ENCODE data around the gene UST.
A peak's percentile ranks its signal among the peaks of the same experiment; 100 is the strongest.

Gene UST

DNA sequence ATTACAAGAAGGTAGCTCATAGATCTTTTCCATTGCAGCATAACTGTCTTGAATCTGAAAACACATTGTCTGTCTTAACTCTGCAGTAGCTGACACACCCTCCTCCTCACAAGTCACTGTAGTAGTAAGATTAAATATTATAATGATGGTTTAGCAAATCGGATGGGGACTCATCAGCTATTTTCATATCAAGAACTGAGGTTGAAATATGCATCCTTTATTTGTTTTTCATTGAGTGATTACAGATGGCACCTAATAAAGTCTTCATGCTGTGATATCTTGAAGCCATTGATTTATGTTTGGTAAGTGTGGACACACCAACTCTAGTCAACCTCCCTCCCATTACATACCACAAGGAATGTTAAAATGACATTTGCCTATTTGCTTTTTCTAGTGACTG, 303.3 kb downstream of the UST start:
- H3K79me2 ChIP-seq (ENCODE audit: control insufficient read depth, low read length): no peaks in the 10 kb centered on the region
- H3K4me3 ChIP-seq (ENCODE audit: low read length): no peak overlapping the region
- no peaks in the 10 kb centered on the region for H3K9me3 ChIP-seq (ENCODE audit: control insufficient read depth, insufficient read depth, low read length)
- H3K27me3 ChIP-seq (ENCODE audit: control insufficient read depth, low read length): peaks cover 6% of the 10 kb centered on the region
- H3K4me1 ChIP-seq (ENCODE audit: control insufficient read depth, low read length): peaks cover 42% of the 10 kb centered on the region
- H3K27ac ChIP-seq (ENCODE audit: low read depth, low read length): no peak overlapping the region
- H4K20me1 ChIP-seq (ENCODE audit: control insufficient read depth, insufficient read depth, low read depth, low read length): no peaks in the 10 kb centered on the region
- H3F3A ChIP-seq (ENCODE audit: control insufficient read depth, insufficient read depth): no peaks in the 10 kb centered on the region
- H3K4me2 ChIP-seq (ENCODE audit: low read length): no peak overlapping the region
- H3K9me2 ChIP-seq (replicated peaks; ENCODE audit: control insufficient read depth, low read length): no peaks in the 10 kb centered on the region
- TF ChIP-seq, protein P1, sequence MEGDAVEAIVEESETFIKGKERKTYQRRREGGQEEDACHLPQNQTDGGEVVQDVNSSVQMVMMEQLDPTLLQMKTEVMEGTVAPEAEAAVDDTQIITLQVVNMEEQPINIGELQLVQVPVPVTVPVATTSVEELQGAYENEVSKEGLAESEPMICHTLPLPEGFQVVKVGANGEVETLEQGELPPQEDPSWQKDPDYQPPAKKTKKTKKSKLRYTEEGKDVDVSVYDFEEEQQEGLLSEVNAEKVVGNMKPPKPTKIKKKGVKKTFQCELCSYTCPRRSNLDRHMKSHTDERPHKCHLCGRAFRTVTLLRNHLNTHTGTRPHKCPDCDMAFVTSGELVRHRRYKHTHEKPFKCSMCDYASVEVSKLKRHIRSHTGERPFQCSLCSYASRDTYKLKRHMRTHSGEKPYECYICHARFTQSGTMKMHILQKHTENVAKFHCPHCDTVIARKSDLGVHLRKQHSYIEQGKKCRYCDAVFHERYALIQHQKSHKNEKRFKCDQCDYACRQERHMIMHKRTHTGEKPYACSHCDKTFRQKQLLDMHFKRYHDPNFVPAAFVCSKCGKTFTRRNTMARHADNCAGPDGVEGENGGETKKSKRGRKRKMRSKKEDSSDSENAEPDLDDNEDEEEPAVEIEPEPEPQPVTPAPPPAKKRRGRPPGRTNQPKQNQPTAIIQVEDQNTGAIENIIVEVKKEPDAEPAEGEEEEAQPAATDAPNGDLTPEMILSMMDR (IDR thresholded peaks at IDR 0.05; ENCODE audit: low read depth, low read length, poor library complexity, severe bottlenecking): no peak
- TF ChIP-seq EZH2phosphoT487 (IDR thresholded peaks at IDR 0.05; ENCODE audit: borderline replicate concordance, low read length): no peak
- no peaks in the 10 kb centered on the region for H3K36me3 ChIP-seq (ENCODE audit: control insufficient read depth, low read length)

DNA sequence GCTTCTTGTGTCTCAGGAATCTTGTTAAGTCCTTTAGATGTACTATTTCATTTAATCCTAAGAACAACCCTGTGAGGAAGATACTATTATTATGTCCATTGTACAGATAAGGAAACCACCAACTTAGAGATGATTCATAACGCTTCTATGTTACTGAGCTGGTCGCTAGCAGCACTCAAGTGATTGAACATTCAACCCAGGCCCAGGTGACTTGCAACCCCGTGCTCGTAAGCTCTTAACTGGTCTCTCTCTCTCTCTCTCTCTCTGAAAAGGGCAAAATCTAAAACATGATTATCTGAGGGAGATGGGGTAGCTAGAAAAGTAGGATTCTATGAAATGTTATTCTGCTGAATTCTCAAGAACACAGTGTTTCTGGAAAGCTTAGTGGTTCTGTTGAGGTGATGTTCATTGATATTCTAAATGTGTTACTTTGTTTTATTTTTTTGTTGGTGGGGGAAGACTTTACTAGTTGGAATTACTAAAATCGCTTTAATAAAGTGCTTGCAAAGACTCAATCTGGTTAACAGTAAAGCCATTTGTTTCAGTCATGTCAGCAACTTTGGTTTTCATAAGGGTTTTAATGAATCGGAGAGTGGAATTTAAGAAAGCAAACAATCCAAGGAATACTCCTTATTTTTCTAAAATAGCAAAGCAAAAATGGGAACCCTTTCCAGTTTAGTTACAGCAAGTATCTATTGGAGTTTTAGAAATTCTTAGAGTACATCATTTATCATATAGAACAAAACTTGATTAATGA, 305.7 kb downstream of the UST start:
- Histone ChIP-seq H3K4me2 (ENCODE audit: low read length) (no peak overlapping the region), H3K27ac (ENCODE audit: low read depth, low read length) (no peak overlapping the region), H3K4me3 (ENCODE audit: low read length) (no peak overlapping the region), H3K79me2 (ENCODE audit: control insufficient read depth, low read length) (no peaks in the 10 kb centered on the region), H3K36me3 (ENCODE audit: control insufficient read depth, low read length) (no peaks in the 10 kb centered on the region), H3K9me3 (ENCODE audit: control insufficient read depth, insufficient read depth, low read length) (no peaks in the 10 kb centered on the region), H4K20me1 (ENCODE audit: control insufficient read depth, insufficient read depth, low read depth, low read length) (no peaks in the 10 kb centered on the region), H3K9me2 (replicated peaks; ENCODE audit: control insufficient read depth, low read length) (no peaks in the 10 kb centered on the region), H3F3A (ENCODE audit: control insufficient read depth, insufficient read depth) (no peaks in the 10 kb centered on the region), H3K27me3 (ENCODE audit: control insufficient read depth, low read length) (peaks cover 8% of the 10 kb centered on the region), H3K4me1 (ENCODE audit: control insufficient read depth, low read length) (peaks cover 25% of the 10 kb centered on the region)
- TF ChIP-seq EZH2phosphoT487 (IDR thresholded peaks at IDR 0.05; ENCODE audit: borderline replicate concordance, low read length): no peak
- TF ChIP-seq, protein P1 (IDR thresholded peaks at IDR 0.05; ENCODE audit: low read depth, low read length, poor library complexity, severe bottlenecking): no peak

DNA sequence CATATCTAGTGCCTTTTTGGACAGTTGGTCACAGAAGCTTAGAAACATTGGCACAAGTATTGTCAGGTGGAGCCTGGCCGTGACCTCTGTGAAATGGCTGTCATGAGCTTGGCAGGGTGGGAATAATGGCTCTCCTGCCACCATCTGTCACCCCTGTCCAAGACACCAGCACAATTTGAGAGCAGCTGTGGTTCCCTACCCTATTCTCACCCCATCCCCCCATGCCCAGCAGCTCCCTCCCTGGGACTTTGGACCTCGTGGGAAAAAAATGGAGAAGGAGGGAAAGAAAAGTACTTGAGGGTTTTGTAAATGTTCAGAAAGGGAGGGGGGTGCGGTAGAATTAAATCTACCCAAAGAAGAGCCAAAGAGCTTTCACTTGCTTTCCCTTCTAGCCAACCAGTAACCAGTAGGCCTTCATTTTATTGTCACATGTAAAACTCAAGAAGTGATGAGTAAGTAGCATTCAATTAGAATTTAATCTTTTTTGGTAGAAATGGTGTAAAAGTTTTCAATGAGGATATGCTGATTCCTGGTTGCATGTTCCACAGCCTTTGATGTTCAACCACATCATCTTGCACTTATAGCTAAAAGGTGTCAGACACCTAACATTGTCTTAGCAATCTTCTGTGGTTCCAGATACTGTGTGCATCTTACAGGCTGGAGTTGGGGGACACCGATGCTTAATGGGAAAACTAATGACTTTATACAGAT, 307.2 kb downstream of the UST start:
- Histone ChIP-seq H3K4me2 (ENCODE audit: low read length) (0 out of 2 replicates have a peak overlapping the region, but pooled peaks have one; percentile 27), H3F3A (ENCODE audit: control insufficient read depth, insufficient read depth) (no peaks in the 10 kb centered on the region), H3K79me2 (ENCODE audit: control insufficient read depth, low read length) (no peaks in the 10 kb centered on the region), H3K9me2 (replicated peaks; ENCODE audit: control insufficient read depth, low read length) (no peaks in the 10 kb centered on the region), H4K20me1 (ENCODE audit: control insufficient read depth, insufficient read depth, low read depth, low read length) (no peaks in the 10 kb centered on the region), H3K9me3 (ENCODE audit: control insufficient read depth, insufficient read depth, low read length) (no peaks in the 10 kb centered on the region), H3K4me3 (ENCODE audit: low read length) (no peak overlapping the region), H3K27me3 (ENCODE audit: control insufficient read depth, low read length) (peaks cover 8% of the 10 kb centered on the region), H3K4me1 (ENCODE audit: control insufficient read depth, low read length) (peaks cover 16% of the 10 kb centered on the region), H3K27ac (ENCODE audit: low read depth, low read length) (no peak overlapping the region), H3K36me3 (ENCODE audit: control insufficient read depth, low read length) (no peaks in the 10 kb centered on the region)
- TF ChIP-seq, protein P1 (IDR thresholded peaks at IDR 0.05; ENCODE audit: low read depth, low read length, poor library complexity, severe bottlenecking): no peak
- TF ChIP-seq EZH2phosphoT487 (IDR thresholded peaks at IDR 0.05; ENCODE audit: borderline replicate concordance, low read length): no peak
